ENCODE data around the gene DGKG. TPM values are rescaled to one million over a fixed set of nuclear protein-coding genes. Genes with fewer than 3 reads are reported as not detected.

The DGKG gene
- total RNA-seq, 1 donor from 2014 or later = 0.22 TPM

GRCh38 chr3:186218421-186218820 is 143.6 kb downstream of the DGKG start:
- Histone ChIP-seq H3K4me1 (peaks cover 8% of the 10 kb centered on the region), H3K36me3 (no peaks in the 10 kb centered on the region), H2AFZ (replicated peaks) (no peak overlapping the region), H3K9ac (no peak overlapping the region), H3K27ac (no peak overlapping the region), H3K4me3 (no peak overlapping the region), H3K79me2 (ENCODE audit: low read depth) (no peaks in the 10 kb centered on the region), H3K27me3 (peaks cover 10% of the 10 kb centered on the region), H3K4me2 (no peak overlapping the region), H3F3A (ENCODE audit: low read depth) (peaks cover 6% of the 10 kb centered on the region), H3K9me3 (ENCODE audit: low read depth) (no peaks in the 10 kb centered on the region), H4K20me1 (ENCODE audit: low read depth) (no peaks in the 10 kb centered on the region)
- Mint-ChIP-seq H3K27ac (no peak overlapping the region), H3K4me3 (no peak overlapping the region), H3K27me3 (ENCODE audit: insufficient read depth, low read depth) (peaks cover 10% of the 10 kb centered on the region), H3K4me1 (peaks cover 51% of the 10 kb centered on the region), H3K9me3 (no peaks in the 10 kb centered on the region), H3K36me3 (no peaks in the 10 kb centered on the region)
- TF ChIP-seq, protein P1, sequence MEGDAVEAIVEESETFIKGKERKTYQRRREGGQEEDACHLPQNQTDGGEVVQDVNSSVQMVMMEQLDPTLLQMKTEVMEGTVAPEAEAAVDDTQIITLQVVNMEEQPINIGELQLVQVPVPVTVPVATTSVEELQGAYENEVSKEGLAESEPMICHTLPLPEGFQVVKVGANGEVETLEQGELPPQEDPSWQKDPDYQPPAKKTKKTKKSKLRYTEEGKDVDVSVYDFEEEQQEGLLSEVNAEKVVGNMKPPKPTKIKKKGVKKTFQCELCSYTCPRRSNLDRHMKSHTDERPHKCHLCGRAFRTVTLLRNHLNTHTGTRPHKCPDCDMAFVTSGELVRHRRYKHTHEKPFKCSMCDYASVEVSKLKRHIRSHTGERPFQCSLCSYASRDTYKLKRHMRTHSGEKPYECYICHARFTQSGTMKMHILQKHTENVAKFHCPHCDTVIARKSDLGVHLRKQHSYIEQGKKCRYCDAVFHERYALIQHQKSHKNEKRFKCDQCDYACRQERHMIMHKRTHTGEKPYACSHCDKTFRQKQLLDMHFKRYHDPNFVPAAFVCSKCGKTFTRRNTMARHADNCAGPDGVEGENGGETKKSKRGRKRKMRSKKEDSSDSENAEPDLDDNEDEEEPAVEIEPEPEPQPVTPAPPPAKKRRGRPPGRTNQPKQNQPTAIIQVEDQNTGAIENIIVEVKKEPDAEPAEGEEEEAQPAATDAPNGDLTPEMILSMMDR (IDR thresholded peaks at IDR 0.05) = no peak
- TF ChIP-seq EZH2 (IDR thresholded peaks at IDR 0.05) (no peak), EZH2phosphoT487 (IDR thresholded peaks at IDR 0.05) (no peak)
- DNase-seq (ENCODE audit: low spot score) = no peak

- Histone ChIP-seq H3K4me2 (no peak overlapping the region), H3K9ac (no peak overlapping the region), H3K27ac (no peak overlapping the region), H3K36me3 (no peaks in the 10 kb centered on the region), H2AFZ (replicated peaks) (no peak overlapping the region), H4K20me1 (ENCODE audit: low read depth) (no peaks in the 10 kb centered on the region), H3K4me1 (peaks cover 8% of the 10 kb centered on the region), H3F3A (ENCODE audit: low read depth) (peaks cover 6% of the 10 kb centered on the region), H3K27me3 (peaks cover 10% of the 10 kb centered on the region), H3K4me3 (no peak overlapping the region), H3K79me2 (ENCODE audit: low read depth) (no peaks in the 10 kb centered on the region), H3K9me3 (ENCODE audit: low read depth) (no peaks in the 10 kb centered on the region)
- H3K36me3 Mint-ChIP-seq = no peaks in the 10 kb centered on the region
- peak overlapping the region; percentile 76 for H3K27ac Mint-ChIP-seq
- TF ChIP-seq, protein P1 (IDR thresholded peaks at IDR 0.05) = no peak
- TF ChIP-seq EZH2phosphoT487 (IDR thresholded peaks at IDR 0.05) (no peak), EZH2 (IDR thresholded peaks at IDR 0.05) (no peak)
- H3K4me3 Mint-ChIP-seq = no peak overlapping the region
- peaks cover 58% of the 10 kb centered on the region for H3K4me1 Mint-ChIP-seq
- DNase-seq (ENCODE audit: low spot score) = no peak
- peaks cover 10% of the 10 kb centered on the region for H3K27me3 Mint-ChIP-seq (ENCODE audit: insufficient read depth, low read depth)
- no peaks in the 10 kb centered on the region for H3K9me3 Mint-ChIP-seq
These were observed 144.2 kb downstream of the DGKG start for GRCh38 chr3:186217820-186218164.

DNA sequence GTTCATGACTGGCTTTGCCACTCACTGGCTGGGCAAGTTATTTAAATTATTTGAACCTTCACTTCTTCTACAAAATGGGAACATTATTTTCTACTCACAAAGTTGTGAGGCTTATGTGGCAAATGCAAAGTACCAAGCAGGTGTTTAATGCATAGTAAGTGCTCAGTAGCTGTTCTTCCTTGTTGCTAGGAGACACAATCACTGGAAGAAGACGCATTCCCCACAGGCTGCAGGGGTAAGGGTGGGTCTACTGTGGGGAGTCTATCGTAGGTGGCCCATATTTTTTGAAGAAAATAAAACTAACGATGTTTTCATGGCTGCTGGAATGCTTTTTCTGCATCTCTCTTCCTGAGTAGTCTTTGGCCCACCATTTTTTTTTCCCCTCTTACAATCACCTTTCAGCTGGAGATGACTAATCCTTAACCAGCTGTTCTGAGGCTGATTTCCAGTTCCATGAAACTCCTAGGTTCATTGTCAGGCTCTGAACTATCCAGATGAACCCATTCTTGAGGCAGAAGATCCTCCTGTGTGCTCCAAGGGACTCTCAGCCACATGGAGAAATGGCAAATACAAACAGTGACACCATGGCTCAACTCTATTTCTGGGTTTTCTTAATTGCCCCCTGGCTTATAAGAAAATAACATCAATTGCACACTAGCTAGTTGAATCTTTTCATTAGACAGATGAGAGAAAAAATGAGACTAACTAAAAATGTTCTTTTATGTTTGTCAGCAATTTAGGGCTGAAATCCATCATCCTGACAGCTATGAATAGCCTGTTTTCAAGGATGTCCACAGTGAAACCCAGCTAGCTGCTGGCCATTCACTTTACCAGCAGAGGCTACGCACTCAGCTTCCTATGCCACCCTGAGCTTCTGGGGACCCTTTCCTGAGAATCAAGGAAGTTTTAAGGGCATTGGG is 144.9 kb downstream of the DGKG start:
- no peak for DNase-seq (ENCODE audit: low spot score)
- Histone ChIP-seq H3K27ac (no peak overlapping the region), H3K9me3 (ENCODE audit: low read depth) (no peaks in the 10 kb centered on the region), H2AFZ (replicated peaks) (no peak overlapping the region), H3F3A (ENCODE audit: low read depth) (peaks cover 6% of the 10 kb centered on the region), H3K4me2 (no peak overlapping the region), H3K4me1 (peaks cover 8% of the 10 kb centered on the region), H3K36me3 (no peaks in the 10 kb centered on the region), H3K27me3 (peaks cover 13% of the 10 kb centered on the region), H3K9ac (no peak overlapping the region), H4K20me1 (ENCODE audit: low read depth) (no peaks in the 10 kb centered on the region), H3K79me2 (ENCODE audit: low read depth) (no peaks in the 10 kb centered on the region), H3K4me3 (no peak overlapping the region)
- Mint-ChIP-seq H3K4me3 (no peak overlapping the region), H3K9me3 (no peaks in the 10 kb centered on the region), H3K27me3 (ENCODE audit: insufficient read depth, low read depth) (peaks cover 10% of the 10 kb centered on the region), H3K36me3 (no peaks in the 10 kb centered on the region), H3K27ac (peak overlapping the region; percentile 20), H3K4me1 (peaks cover 61% of the 10 kb centered on the region)
- TF ChIP-seq, protein P1 (IDR thresholded peaks at IDR 0.05) = no peak
- TF ChIP-seq EZH2 (IDR thresholded peaks at IDR 0.05) = no peak
- no peak for TF ChIP-seq EZH2phosphoT487 (IDR thresholded peaks at IDR 0.05)
